C4-2B (cell line): ENCODE measurements around the gene WDR7.

ENCODE experiments used
- H3K27ac ChIP-seq: fragments of 450-650 bp; 2 replicates; pipeline ENCODE4 v1.5.1; 2017
- CTCF ChIP-seq: fragments of 450-650 bp; conservative IDR thresholded peaks from 2 replicates; pipeline ENCODE4 v1.5.1; 2017; ENCODE audit warnings: mild to moderate bottlenecking
- ZFX ChIP-seq: fragments of 450-650 bp; IDR thresholded peaks from 2 replicates; pipeline ENCODE4 v1.6.1; 2017

WDR7 gene

GRCh38 chr18:56672981-56673380, 21.8 kb downstream of the WDR7 start:
- H3K27ac ChIP-seq: no peak overlapping the region
- TF ChIP-seq CTCF (no peak), ZFX (no peak)

DNA sequence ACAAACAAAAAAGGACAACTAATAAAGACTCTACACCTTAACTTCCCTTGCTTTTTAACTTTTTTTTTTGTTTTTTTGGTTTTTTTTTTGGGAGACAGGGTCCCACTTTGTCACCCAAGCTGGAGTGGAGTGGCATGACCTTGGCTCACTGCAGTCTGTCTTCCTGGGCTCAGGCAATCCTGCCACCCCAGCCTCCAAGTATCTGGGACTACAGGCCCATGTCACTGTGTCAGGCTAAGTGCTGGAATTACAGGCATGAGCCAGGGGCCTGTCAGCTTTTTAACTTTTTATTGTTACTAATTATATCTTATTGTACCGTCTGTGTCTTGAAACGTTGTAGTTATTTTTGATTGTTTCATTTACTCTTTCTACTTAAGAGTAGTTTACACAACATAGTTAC, 25.5 kb downstream of the WDR7 start:
- no peak for TF ChIP-seq CTCF
- no peak for TF ChIP-seq ZFX
- no peak overlapping the region for H3K27ac ChIP-seq

DNA sequence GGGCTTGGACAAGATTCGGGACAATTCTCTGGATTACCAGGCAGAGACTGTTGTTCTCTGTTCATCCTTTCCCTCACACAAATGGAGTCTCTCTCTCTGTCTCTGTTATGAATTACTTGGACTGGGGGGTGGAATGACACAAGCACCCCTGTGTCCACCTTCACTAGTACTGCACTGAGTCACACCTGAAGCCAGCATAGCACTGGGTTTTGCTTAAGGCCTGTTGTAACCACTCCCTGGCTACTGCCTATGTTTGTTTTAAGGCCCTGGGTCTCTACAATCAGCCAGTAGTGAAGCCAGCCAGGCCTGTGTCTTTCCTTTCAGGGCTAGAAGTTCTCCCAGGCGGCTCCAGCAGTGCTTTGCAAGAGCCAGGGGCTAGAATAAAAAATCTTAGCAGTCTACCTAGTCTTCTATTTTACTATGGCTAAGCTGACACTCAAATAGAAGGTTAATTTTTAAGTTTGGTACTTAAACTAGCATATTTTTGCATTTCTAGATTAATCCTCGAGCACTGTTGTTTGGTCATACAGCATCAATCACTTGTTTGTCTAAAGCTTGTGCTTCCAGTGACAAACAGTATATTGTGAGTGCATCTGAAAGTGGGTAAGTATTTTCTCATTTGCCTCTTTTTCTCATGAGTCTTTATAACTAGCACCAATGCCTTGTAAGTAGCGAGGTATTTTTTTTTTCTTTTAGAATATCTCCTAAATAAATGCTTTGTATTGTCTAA, 27.8 kb downstream of the WDR7 start:
- H3K27ac ChIP-seq: peak overlapping the region; percentile 51
- TF ChIP-seq CTCF (no peak), ZFX (no peak)

GRCh38 chr18:56684277-56684676, 33.1 kb downstream of the WDR7 start:
- H3K27ac ChIP-seq: no peak overlapping the region
- TF ChIP-seq ZFX (no peak), CTCF (no peak)

- TF ChIP-seq ZFX: no peak
- no peak for TF ChIP-seq CTCF
- H3K27ac ChIP-seq: no peak overlapping the region
These were observed 40.4 kb downstream of the WDR7 start for GRCh38 chr18:56691530-56691929.

DNA sequence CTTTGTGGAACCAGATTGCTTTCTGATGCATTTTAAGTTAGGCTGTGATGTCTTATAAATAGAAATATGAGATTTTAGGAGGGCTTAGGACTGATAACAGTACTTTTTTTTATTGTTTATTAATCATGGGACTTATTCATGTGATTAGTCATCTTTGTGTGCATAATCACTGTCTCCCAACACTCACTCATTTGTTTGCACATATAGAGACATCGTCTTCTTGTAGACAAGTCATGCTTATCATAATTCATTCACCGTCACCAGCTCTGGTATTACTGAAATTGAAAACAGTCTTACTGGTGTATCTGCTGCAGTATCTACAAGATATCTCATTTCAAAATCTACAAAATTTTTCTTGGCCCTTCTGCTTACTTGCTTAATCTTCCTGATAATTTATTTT, 45.8 kb downstream of the WDR7 start:
- H3K27ac ChIP-seq: no peak overlapping the region

GRCh38 chr18:56702946-56703345, 51.8 kb downstream of the WDR7 start:
- no peak overlapping the region for H3K27ac ChIP-seq
- TF ChIP-seq CTCF: peak; percentile 72
- no peak for TF ChIP-seq ZFX

More for the DNA sequence above, 45.8 kb downstream of the WDR7 start:
- TF ChIP-seq ZFX: no peak

DNA sequence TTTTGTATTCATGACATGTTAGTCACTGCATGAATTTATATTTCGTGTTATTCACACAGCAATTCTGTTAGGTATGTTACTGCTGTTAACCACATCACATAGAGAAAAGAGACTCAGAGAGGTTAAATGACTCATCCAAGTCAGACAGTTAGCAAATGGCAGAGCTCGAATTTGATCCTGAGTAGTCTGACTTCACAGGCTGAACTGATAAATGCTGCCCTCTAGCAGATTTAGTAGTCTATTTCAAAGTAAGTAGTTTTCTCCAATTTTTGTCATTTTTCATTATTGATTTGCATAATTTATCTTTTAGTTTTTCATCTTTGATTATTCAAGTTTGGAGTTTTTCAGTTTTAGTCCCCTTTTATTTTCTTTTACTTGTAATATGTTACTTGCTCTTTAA, 58.3 kb downstream of the WDR7 start:
- no peak overlapping the region for H3K27ac ChIP-seq
- TF ChIP-seq ZFX (no peak), CTCF (peak; percentile 43)
